Jurkat, Clone E6-1 (cell line): ENCODE results near the gene CBR4. TPM values are rescaled to one million over a fixed set of nuclear protein-coding genes. Genes with fewer than 3 reads are reported as not detected.

Source experiments
- DNase-seq: peaks from one replicate; pipeline ENCODE4 v3.0.0-alpha.2; 2011; ENCODE audit warnings: low read depth, low spot score
- H3K4me3 ChIP-seq: 2 replicates; pipeline ENCODE4 v1.5.1; 2011; ENCODE audit warnings: mild to moderate bottlenecking, low read length, control low read depth, moderate library complexity
- polyA plus RNA-seq: library from polyadenylated mRNA; unstranded; fragments of >200 nt; gene quantifications from one replicate; pipeline ENCODE4 v1.2.1, GENCODE V29; 2012; ENCODE audit warnings: missing spikeins; ENCODE audit not compliant: insufficient read length, insufficient read depth

CBR4 gene
- polyA plus RNA-seq = 40.3 TPM

DNA sequence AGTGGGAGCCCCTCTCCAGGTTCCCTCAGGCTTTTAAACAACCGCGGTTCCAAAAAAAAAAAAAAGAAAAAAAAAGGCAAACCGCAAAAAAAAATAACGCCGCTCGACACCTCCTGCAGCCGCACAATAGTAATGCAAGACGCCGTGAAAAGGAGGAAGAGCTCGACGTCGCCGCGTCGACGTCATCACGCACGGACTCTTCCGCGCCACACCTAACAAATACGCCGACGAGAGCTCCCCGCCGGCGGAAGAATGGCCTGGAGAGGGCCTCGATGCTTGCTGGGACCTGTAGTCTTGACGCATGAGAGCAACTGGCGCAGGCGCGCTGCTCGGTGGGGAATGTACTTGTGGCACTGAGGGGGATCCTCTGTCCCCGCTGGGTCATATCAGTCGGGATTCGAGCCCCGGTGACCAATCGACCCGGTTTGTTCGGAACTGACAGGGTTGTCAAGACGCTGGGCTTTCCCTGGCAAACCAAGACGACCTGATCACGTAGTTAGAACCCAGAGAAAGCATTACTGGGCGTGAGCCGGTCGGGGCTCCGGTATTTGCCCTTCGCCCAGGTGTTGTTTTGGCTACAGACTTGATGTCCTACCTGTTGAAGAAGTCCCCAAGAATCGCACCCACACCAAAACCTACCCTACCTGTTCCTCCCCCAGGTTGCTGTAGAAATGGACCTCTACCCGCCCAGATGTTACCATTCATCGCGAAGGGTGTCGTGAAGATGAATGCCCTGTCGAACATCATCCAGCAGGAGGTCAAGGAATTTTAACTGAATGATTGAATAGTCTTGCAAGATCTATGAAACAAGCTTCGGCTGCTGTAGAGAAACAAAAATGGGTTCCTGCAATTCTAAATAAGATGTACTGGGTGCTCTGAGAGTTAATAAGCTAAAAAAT lies at the start of gene CBR4:
Gene CBR4, minus strand, starts transcription at position 131 of the 899 bp plus-strand sequence. CDS start 166 bp downstream, outside the sequence.
- DNase-seq = peak; percentile 98
- peak within 1 kb of the TSS; percentile 72 for H3K4me3 ChIP-seq

DNA sequence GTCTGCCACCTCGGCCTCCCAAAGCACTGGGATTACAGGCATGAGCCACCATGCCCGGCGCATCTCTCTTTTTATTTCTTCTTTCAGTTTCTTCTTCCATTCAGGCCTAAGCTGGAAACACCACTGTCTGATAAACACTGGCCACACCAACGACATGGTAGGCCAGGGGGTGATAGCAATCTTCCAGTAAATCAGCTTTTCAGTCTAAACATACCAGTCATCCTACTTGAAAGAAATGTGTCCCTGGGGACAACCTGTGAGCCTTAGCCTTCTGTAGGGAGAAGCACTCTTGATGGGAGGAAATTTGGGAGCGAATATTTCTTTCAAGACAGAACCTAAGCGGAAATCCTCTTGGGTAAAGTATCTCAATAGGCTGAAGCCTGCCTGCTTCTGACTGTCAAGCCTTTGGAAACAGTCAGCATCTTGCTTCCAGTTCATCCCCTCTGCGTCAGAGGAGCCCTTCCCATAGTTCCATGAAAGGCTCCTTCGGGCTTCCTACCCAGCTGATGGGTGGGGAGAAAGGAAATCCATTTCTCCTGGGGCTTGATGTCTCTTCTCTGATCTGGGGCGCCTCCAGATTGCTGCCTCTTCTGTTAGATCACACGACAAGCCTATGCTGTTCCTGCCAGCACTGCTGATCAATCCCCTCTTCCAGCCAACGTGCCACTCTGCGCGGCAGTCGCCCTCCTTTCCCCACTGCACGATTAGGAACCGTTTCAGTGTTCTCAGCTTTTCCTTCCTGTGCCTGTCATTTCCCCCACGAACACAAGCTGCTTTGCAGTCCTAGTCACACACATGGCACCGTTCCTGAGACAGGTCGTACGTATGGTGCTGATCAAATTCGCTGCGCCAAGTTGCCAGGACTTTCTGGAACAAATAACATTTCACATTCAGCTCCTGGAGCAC lies 49.5 kb upstream of the CBR4 start:
- no peak for DNase-seq
- H3K4me3 ChIP-seq = no peak overlapping the region

DNA sequence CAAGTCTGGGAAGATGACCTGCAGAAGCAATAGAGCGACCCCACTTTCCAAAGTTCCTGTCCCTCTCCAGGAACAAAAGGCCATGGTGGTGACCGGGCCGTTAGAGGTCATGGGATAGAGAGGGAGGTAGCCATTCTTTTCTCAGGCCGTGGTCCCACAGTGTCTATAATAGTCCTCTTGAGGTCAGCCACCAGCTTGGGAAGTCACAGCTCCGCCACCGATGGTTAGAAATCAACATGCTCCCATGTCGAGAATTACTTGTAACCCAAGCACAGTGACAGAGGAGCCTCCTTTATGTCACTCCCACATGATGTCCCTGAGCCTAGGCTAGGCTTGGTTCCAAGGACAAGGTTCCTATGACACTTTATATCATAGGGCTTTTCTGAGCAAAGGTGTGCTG lies 48.3 kb upstream of the CBR4 start:
- DNase-seq = no peak
- no peak overlapping the region for H3K4me3 ChIP-seq

DNA sequence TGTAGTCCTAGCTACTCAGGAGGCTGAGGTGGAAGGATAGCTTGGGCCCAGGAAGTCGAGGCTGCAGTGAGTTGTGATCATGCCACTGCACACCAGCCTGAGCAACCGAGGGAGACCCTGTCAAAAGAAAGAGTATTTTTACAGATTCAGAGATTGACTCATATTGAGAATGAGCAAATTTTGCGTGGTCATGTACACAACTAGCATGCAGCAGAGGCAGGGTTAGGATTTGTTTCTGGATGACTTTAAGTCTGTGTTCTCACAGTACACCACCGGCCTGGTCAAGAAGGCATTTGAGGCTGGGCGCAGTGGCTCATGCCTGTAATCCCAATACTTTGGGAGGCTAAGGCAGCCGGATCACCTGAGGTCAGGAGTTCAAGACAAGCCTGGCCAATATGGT lies 44.8 kb upstream of the CBR4 start:
- no peak overlapping the region for H3K4me3 ChIP-seq
- no peak for DNase-seq

DNA sequence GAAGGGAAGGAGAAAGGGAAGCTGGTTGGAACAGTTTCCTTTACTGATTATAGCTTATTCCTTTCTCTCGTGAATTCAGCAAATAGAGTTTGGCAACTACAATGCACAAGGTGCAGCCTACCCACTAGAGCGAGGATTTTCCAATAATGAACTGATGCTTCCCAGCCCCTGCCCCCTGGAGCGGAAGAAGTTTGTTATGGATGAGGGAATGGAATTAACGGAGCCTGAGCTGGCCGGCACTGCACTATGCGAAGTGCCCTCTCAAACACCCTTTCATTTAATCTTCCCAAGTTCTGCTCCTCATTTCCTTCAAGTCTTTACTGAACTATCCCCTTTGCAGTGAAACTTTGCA lies 42.5 kb upstream of the CBR4 start:
- DNase-seq = no peak
- H3K4me3 ChIP-seq = no peak overlapping the region

DNA sequence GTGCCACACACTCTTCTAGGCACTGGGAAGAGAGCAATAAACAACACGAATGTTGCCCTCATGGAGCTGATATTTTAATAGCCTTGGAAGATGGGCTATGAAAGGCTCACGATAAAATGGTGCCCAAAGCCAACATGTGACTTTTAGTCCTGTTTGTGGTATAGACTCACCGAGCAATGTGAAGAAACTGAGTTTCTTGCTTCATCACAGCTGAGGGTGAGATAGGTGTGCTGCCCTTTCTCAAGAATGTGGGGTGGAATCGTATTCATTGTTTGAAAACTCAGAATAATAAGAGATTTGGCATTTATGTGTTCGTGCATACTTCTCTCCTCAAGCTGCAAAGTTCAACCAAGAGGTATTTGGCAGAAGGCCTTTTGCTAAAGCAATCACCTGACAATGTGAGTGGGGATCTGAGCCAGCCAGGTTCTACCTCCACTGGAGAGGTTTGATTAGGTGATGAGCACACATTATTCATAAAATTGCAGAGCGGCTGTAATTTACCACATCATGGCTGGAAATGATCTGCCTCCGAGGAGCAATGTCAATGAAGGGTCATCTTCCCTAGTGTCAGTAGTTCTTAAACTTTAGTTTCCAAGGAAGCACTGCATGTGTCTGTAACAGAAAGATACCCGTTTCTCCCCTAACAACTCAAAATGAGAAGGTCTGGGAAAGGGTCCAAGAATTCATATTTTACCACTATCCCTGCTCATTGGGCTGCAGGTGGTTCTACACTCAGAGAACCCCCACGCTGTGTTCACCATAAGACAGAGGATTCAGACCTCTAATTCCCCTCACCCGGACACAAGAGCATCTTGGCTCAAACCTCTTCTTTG lies 41.9 kb upstream of the CBR4 start:
- DNase-seq = no peak
- no peak overlapping the region for H3K4me3 ChIP-seq

DNA sequence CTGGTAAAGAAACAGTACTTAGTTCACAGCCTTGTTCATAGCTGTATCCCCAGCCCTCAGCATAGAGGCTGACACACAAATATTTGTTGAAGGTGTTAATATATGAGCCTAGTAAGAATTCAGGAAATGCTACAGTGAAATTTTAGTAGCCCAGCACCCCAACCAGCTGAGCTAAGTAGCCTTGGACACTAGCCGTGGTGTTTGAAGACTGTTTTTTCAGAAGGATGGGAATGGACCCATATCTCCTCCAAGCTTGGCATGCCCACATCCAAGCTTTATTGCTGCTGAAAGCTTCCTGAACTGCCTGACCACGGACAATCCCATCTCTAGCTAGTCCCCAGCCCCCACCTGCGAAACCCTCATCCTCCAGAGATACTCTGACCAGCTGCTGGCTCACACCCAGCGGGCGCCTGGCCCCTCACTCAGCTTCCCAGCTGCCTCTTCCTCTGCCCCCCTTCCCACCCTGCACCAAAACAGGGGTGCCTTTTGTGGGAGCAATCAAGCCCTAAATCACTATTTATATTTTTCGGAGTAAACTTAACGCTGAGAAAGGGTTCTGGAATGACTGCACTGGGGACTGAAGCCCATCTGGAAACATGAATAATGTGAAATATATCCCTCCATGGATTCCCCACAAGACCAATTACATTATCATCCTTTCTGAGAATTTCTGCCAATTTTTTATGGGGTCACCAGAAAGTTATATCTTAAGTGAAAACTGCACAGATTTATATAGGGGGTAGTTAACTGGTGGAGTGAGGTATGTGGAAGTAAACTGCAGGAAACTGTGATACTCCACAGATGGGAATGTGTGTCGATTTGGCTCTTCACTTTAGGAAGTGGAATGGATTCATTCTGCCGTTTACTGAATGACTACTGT lies 41.1 kb upstream of the CBR4 start:
- no peak for DNase-seq
- no peak overlapping the region for H3K4me3 ChIP-seq

DNA sequence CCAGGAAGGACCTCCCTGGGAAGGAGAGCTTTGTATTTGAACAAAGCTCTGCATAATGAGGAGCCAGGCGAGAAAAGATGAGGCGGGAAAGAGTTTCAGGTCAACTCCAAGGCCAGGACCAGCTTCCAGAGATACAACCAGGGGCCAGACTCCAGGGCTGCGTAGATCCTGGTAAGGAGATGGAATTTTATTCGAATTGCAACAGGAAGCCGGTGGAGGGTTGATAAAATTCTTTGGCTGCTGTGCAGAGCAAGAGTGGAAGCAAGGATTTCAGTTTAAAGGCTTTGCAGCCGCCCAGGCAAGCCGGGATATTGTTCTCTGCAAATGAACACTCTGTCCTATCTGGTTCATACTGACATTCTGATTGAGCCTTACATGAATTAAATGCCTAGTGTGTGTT lies 40.2 kb upstream of the CBR4 start:
- no peak for DNase-seq
- H3K4me3 ChIP-seq = no peak overlapping the region

DNA sequence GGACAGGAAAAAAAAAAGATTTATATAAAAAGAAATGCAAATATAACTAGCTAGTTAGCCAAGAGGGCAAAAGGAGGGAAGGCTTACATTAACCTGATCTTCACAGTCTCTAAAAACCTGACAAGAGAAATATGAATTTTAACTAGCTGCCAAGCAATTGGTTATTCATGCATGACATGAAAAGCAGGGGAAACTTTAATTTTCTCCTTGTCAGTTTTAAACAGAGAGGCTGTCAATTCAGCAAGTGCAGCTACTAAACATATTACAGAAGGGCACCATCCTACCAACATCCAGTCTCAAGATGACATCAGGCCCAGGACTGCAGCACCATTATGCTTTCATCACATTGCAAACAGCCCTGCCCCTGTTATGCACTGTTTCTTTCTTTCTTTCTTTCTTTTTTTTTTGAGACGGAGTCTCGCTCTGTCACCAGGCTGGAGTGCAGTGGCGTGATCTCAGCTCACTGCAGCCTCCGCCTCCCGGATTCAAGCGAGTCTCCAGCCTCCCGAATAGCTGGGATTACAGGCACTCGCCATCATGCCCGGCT lies 38.9 kb upstream of the CBR4 start:
- DNase-seq = no peak
- H3K4me3 ChIP-seq = no peak overlapping the region

DNA sequence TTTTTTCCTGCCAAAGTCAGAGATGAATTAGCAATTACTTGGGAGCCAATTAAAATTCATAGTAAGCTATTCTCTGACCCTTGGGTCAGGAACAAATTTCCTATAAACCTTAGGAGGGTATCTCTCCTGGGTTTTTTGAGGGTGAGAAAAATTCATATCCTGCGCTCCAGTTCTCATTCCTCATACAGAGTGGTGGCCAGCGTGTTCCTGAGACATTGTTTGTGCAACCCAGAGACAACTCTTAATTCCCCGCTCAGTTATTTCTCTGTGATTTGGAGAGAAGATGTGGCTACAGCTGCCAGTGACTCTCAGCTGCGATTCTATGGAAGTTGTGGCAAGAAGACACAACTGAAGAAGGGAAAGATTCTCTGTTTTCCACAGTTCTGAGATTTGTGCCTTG lies 37.9 kb upstream of the CBR4 start:
- DNase-seq = no peak
- H3K4me3 ChIP-seq = no peak overlapping the region

DNA sequence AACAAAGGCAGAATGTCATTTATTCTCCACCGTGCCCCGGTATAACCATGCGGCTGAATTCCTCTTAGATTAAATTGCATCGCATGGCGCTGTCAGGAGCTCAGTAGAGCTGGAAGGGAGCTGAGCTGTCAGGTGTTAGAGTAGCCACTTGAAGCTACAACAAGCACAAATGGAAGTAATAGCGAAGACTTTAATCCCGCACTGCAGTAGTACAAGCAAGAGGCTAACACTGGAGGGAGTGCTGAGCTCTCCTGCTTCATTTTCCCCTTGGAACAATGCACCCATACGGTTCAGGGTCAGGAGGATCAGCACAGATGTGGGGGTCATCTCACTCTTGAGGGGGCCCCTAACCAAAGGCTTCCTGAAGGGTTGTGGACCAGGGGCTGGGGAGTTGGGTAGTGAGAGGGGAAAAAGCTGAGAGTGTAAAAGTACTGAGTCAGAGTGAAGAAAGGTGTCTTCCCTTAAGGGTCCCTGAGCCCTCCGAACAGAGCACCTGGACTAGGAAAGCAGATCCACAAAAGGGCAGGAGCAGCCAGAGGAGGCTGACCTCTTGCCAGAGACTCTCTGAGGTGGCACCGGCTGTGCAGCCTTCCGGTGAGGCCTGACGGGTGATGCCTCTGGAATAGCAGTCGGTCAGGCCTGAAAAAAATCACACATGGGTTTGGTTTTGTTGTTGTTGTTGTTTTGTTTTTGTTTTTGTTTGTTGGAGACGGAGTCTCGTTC lies 36.0 kb upstream of the CBR4 start:
- DNase-seq = no peak

DNA sequence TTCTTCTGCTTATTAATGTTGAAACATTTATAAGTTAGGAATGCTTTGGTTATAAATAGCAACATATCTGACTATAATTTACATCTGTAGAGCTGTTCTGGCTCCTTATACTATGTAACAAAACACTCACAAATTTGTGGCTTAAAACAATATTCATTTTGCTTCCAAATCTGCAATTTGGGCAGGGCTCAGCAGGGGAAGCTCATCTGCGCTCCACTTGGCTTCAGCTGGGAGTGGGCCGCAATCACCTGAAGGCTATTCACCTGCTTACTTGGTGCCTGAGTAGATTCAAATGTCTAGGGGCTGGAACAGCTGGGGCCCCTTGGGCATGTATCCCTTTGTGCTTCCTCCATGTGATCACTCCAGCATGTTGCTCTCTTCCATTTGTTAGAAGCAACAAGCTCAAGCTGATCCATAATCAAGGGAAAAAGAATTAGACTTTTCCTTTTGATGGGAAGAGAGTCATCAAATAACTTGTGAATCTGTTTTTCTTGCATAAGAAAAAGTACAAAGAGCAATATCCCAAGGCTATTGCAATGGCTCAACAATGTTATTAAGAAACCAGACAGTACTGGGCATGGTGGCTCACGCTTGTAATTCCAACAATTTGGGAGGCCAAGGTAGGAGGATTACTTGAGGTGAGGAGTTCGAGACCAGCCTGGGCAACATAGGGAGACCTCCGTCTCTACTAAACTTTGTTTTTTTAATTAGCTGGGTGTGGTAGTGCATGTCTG lies 34.8 kb upstream of the CBR4 start:
- no peak overlapping the region for H3K4me3 ChIP-seq
- no peak for DNase-seq

More for the DNA sequence above, 36.0 kb upstream of the CBR4 start:
- H3K4me3 ChIP-seq = no peak overlapping the region

DNA sequence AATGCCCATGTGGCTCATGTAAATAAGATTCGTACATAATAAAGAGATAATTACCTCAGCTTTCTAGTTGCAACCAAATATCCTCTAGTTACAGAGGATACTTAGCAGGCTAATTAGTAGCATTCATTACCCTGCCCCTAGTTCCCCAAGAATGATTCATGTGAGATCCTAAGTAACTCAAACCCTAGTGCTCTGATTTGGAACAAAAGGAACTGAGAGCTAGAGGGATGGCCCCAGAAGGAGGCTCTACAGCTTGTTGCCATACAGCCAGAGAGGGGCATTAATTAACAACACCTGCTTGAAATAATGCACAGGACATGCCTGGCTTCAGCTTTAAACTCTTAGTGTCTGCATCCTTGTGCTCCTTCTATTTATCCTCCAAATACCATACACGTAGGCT lies 32.6 kb upstream of the CBR4 start:
- no peak for DNase-seq
- no peak overlapping the region for H3K4me3 ChIP-seq

DNA sequence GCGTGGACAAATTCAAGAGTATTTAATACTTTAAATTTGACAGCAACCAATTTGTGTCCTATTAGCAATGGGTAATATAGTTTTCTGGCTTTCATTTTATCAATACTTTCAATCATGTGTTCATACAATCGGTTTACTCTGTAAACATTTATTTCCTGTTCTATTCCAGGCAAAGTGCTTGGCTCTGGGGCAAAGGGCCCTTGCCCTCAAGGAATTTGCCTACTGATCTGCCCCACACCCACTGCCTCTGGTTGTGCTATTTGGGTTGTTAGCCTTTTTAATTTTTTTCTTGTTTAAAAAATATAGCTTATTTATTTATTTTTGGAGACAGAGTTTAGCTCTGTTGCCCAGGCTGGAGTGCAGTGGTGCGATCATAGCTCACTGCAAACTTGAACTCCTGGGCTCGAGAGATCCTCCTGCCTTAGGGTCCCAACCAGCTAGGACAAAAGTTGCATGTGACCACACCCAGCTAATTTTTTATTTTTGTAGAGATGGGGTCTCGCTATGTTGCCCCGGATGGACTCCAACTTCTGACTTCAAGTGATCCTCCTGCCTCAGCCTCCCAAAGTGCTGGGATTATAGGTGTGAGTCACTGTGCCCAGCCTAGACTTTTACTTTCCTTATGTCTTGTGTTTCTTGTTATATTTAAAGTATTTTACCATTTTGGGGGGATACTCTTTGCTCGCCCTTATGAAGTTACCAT lies 30.7 kb upstream of the CBR4 start:
- H3K4me3 ChIP-seq = no peak overlapping the region
- DNase-seq = no peak

DNA sequence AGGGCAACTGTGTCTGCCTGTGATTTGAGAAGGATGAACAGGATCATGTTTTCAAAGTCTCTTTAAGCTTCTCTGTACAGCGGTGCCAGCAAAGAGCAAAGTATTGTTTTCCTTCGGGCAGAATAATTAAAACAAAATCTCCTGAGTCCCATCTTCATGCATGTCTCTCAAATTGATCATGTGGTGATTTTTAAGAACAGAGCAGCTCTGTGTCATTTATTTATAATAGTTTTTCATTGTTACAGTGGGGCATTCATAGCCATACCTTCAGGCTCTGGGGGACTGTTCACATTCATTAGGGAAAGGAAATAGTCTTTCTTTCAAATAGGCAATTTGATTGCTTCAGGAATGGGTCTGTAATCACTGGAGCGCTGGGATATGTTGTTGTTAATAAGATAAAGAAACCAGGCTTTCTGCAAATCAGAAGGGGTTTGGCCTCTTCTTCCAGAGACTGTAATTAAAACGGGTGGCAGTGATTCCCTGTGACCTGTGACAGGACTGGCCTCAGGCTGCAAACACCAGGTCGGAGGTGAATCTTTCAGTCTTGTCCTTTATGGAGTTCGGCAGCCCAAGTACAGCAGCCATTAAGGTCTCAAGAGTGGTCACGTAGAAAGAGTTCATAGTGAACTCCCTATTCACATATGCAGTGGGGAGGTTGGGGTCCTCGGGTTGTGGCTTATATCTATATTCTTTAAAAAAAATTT lies 29.3 kb upstream of the CBR4 start:
- no peak overlapping the region for H3K4me3 ChIP-seq
- no peak for DNase-seq

DNA sequence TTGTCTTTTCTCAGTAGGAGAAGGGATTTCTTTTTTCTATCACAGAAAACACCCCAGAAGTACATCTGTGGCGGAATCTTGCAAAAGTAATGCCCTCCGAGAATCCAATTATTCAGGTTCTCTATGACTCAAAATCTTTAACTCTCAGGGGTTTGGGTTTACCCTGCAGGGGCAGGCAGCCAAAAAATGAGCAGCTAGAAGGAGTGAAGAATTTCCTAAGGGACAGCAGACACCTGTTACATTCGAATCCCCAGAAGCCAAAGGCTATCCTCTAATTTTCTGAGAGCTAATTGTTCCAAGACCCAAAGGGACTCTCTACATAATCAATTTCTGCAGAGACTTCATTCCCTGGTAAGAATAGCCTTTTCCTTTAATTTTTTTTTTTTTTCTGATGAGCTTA lies 27.5 kb upstream of the CBR4 start:
- no peak for DNase-seq
- H3K4me3 ChIP-seq = no peak overlapping the region
